Measurements from ENCODE around the gene FAM20B.

DNA sequence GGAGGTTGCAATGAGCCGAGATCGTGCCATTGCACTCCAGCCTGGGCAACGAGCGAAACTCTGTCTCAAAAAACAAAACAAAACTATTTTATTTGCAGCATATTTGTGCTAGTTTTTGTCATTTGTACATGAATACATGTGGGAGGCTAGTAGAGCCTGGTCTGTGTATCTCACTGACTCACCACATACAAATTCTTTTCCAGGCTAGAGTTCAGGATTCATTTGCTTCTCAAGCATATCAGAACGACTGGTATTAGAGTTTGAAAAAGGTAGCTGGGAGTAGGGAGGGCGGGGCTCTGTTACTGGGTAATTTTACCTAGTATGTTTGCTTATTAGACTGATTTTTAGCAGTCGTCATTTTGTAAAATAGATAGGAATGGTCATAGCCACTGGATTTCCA, 51.7 kb downstream of the FAM20B start:
- TF ChIP-seq, protein P1, sequence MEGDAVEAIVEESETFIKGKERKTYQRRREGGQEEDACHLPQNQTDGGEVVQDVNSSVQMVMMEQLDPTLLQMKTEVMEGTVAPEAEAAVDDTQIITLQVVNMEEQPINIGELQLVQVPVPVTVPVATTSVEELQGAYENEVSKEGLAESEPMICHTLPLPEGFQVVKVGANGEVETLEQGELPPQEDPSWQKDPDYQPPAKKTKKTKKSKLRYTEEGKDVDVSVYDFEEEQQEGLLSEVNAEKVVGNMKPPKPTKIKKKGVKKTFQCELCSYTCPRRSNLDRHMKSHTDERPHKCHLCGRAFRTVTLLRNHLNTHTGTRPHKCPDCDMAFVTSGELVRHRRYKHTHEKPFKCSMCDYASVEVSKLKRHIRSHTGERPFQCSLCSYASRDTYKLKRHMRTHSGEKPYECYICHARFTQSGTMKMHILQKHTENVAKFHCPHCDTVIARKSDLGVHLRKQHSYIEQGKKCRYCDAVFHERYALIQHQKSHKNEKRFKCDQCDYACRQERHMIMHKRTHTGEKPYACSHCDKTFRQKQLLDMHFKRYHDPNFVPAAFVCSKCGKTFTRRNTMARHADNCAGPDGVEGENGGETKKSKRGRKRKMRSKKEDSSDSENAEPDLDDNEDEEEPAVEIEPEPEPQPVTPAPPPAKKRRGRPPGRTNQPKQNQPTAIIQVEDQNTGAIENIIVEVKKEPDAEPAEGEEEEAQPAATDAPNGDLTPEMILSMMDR (IDR thresholded peaks at IDR 0.05) = no peak
- TF ChIP-seq EZH2 (IDR thresholded peaks at IDR 0.05; ENCODE audit: borderline replicate concordance, insufficient read depth, low read depth, low read length, poor library complexity, severe bottlenecking) = no peak

All from B cell (primary cell).